Esophagus muscularis mucosa (tissue), 4 donors: ENCODE data around the gene FER. TPM values are rescaled to one million over a fixed set of nuclear protein-coding genes. Genes with fewer than 3 reads are reported as not detected.

Source experiments
- DNase-seq: peaks from one replicate; pipeline ENCODE4 v3.0.0-alpha.2; 2017; ENCODE audit errors: extremely low spot score
- H3K27ac ChIP-seq, 4 donors: fragments of 200-600 bp; sonication (generic); replicated peaks in 1 of 4; 1 replicate in 3 of 4; 2 replicates in 1 of 4; pipeline ENCODE4 v1.5.1; 2016 to 2019; ENCODE audit warnings: mild to moderate bottlenecking in 1 of 4
- H3K27me3 ChIP-seq, 4 donors: fragments of 200-600 bp; sonication (generic); one replicate each; pipeline versions ENCODE4 v1.5.1 to v1.6.0; 2016 to 2019
- H3K36me3 ChIP-seq, 4 donors: fragments of 200-600 bp; sonication (generic); one replicate each; pipeline ENCODE4 v1.5.1; 2016 to 2019
- H3K4me1 ChIP-seq, 4 donors: fragments of 200-600 bp; sonication (generic); one replicate each; pipeline ENCODE4 v1.5.1; 2016 to 2019
- H3K4me3 ChIP-seq, 4 donors: fragments of 200-600 bp; sonication (generic); 1 replicate in 2 of 4; 2 replicates in 2 of 4; pipeline ENCODE4 v1.5.1; 2016 to 2019; ENCODE audit warnings: mild to moderate bottlenecking in 4 of 4, moderate library complexity in 1 of 4
- H3K9me3 ChIP-seq, 4 donors: fragments of 200-600 bp; sonication (generic); 1 replicate in 3 of 4; 2 replicates in 1 of 4; pipeline ENCODE4 v1.5.1; 2016 to 2019
- EP300 ChIP-seq: sonication (generic); formaldehyde crosslinking; IDR thresholded peaks from one replicate; pipeline ENCODE4 v1.6.1; 2017; ENCODE audit warnings: antibody characterized with exemption
- POLR2A ChIP-seq: fragments of 450-650 bp; IDR thresholded peaks from one replicate; pipeline ENCODE4 v1.6.1; 2017; ENCODE audit warnings: antibody characterized with exemption, moderate library complexity, mild to moderate bottlenecking, low read depth
- POLR2AphosphoS5 ChIP-seq, 2 donors: sonication (generic); formaldehyde crosslinking; IDR thresholded peaks; one replicate each; pipeline ENCODE4 v1.6.1; 2017; ENCODE audit warnings: antibody characterized with exemption in 2 of 2
- WGBS: methylation state at CpG from one replicate; pipeline ENCODE4 v1.1.5; 2018; 5-methylcytosine and 5-hydroxymethylcytosine counted together
- intact Hi-C: fragments of 100-400 bp; cut with DNase I; formaldehyde crosslinking; loops from one replicate; pipeline ENCODE4 v1.15.1; 2023
- total RNA-seq, 4 donors: library from RNA; depleted of rRNA; stranded (reverse); fragments of >200 nt; gene quantifications; one replicate each; pipeline versions ENCODE4 v1.1.0 to v1.2.1, GENCODE V29; 2016
- TF ChIP-seq, protein P1 (sequence below), 3 experiments: fragments of 200-600 bp in 2 of 3; fragments of 450-650 bp in 1 of 3; sonication (generic) in 2 of 3; IDR thresholded peaks; one replicate each; pipeline ENCODE4 v1.5.1; 2017 to 2019; ENCODE audit warnings: antibody characterized with exemption in 3 of 3, mild to moderate bottlenecking in 2 of 3, moderate library complexity in 1 of 3

Gene FER
- total RNA-seq, 4 donors from 2014 or later = 17.6 to 32.8 (median 25.4) TPM

GRCh38 chr5:108919591-108920326 is 172.1 kb downstream of the FER start:
- no peak for DNase-seq
- Histone ChIP-seq H3K4me1 (peaks cover 0 to 3% (median 0%) of the 10 kb centered on the region in 4 donors), H3K27me3 (no peaks in the 10 kb centered on the region), H3K4me3 (no peak overlapping the region), H3K27ac (no peak overlapping the region), H3K9me3 (no peaks in the 10 kb centered on the region), H3K36me3 (no peaks in the 10 kb centered on the region)
- TF ChIP-seq, protein P1, sequence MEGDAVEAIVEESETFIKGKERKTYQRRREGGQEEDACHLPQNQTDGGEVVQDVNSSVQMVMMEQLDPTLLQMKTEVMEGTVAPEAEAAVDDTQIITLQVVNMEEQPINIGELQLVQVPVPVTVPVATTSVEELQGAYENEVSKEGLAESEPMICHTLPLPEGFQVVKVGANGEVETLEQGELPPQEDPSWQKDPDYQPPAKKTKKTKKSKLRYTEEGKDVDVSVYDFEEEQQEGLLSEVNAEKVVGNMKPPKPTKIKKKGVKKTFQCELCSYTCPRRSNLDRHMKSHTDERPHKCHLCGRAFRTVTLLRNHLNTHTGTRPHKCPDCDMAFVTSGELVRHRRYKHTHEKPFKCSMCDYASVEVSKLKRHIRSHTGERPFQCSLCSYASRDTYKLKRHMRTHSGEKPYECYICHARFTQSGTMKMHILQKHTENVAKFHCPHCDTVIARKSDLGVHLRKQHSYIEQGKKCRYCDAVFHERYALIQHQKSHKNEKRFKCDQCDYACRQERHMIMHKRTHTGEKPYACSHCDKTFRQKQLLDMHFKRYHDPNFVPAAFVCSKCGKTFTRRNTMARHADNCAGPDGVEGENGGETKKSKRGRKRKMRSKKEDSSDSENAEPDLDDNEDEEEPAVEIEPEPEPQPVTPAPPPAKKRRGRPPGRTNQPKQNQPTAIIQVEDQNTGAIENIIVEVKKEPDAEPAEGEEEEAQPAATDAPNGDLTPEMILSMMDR (IDR thresholded peaks at IDR 0.05) = peak in 2 of 3 experiments; percentile 41 to 42
- TF ChIP-seq POLR2A = no peak
- WGBS = 87% methylated on average over 2 of the region's 2 CpGs
- intact Hi-C loops = no loop called here

- Histone ChIP-seq H3K9me3 (no peaks in the 10 kb centered on the region), H3K27me3 (no peaks in the 10 kb centered on the region), H3K4me1 (peaks cover 0 to 5% (median 1%) of the 10 kb centered on the region in 4 donors), H3K27ac (no peak overlapping the region), H3K4me3 (no peak overlapping the region), H3K36me3 (no peaks in the 10 kb centered on the region)
- intact Hi-C loops = no loop called here
- TF ChIP-seq, protein P1 (IDR thresholded peaks at IDR 0.05) = peak in 1 of 3 experiments; percentile 19
- TF ChIP-seq POLR2A (no peak), POLR2AphosphoS5 (IDR thresholded peaks at IDR 0.05) (no peak), EP300 (no peak)
- 92% methylated on average over 3 of the region's 3 CpGs for WGBS
- no peak for DNase-seq
Observed at GRCh38 chr5:108924457-108924961, 176.8 kb downstream of the FER start.

- no peak for DNase-seq
- Histone ChIP-seq H3K4me1 (peaks cover 0 to 5% (median 0%) of the 10 kb centered on the region in 4 donors), H3K36me3 (no peaks in the 10 kb centered on the region), H3K9me3 (no peaks in the 10 kb centered on the region), H3K4me3 (no peak overlapping the region), H3K27me3 (no peaks in the 10 kb centered on the region), H3K27ac (no peak overlapping the region)
- TF ChIP-seq POLR2AphosphoS5 (IDR thresholded peaks at IDR 0.05) (no peak), POLR2A (no peak), EP300 (no peak)
- TF ChIP-seq, protein P1 (IDR thresholded peaks at IDR 0.05) = no peak
- intact Hi-C loops = no loop called here
Observed at GRCh38 chr5:108925073-108925472, 177.4 kb downstream of the FER start.

DNA sequence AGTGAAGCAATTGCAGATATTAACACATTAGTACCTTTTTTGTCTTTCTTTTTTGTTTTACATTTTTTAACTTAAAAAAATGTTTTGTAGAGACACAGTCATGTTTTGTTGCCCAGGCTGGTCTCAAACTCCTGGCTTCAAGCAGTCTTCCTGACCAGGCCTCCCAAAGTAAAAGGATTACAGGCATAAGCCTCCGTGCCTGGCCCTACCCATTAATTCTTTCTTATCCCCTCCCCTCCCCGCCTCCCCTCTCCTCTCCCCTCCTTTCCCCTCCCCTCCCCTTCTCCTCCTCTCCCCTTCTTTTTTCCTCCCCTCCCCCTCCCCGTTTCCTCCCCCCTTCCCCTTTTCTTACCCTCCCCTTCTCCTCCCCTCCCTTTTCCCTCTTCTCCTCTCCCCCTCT is 182.4 kb downstream of the FER start:
- peaks cover 0 to 10% (median 5%) of the 10 kb centered on the region in 4 donors for H3K36me3 ChIP-seq
- no peaks in the 10 kb centered on the region for H3K27me3 ChIP-seq
- intact Hi-C loops = no loop called here
- 97% methylated on average over 2 of the region's 3 CpGs for WGBS
- no peak for DNase-seq
- TF ChIP-seq, protein P1 (IDR thresholded peaks at IDR 0.05) = no peak
- TF ChIP-seq POLR2AphosphoS5 (IDR thresholded peaks at IDR 0.05) (no peak), POLR2A (no peak), EP300 (no peak)
- H3K9me3 ChIP-seq = peaks cover 0 to 5% (median 0%) of the 10 kb centered on the region in 4 donors
- no peak overlapping the region for H3K27ac ChIP-seq
- H3K4me3 ChIP-seq = no peak overlapping the region
- peaks cover 0 to 5% (median 0%) of the 10 kb centered on the region in 4 donors for H3K4me1 ChIP-seq
